Activated T-helper 1 cell treated with Interleukin-2 at 50 U/mL for 16 hours (primary cell): ENCODE results near the gene RNU5D-1.
A peak's percentile ranks its signal among the peaks of the same experiment; 100 is the strongest.

Experiments
- DNase-seq: peaks from one replicate; pipeline ENCODE4 v3.0.0-alpha.2; 2020; ENCODE audit warnings: low read depth

The RNU5D-1 gene

DNA sequence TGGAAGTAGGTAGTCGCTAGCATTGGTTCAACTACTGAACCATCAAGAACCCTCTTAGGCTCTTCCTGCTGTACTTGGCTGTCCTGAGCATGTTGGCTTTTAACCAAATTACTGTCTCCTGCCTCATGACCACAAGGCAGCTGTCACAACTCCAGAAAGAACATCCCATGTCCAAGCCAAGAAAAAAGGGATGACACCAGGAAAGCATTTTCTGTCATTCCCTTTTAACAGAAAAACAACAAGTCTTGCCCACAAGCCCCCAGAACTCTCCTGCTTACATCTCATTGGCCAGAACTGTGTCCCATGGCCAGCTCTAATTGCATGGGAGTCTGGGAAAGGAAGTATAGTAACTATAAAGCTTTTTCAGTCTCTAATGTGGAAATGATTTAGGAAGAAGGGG is 2.4 kb upstream of the RNU5D-1 start:
- no peak for DNase-seq

- DNase-seq, result no peak
These were observed 5.8 kb downstream of the RNU5D-1 start for GRCh38 chr1:44724955-44725698.

DNA sequence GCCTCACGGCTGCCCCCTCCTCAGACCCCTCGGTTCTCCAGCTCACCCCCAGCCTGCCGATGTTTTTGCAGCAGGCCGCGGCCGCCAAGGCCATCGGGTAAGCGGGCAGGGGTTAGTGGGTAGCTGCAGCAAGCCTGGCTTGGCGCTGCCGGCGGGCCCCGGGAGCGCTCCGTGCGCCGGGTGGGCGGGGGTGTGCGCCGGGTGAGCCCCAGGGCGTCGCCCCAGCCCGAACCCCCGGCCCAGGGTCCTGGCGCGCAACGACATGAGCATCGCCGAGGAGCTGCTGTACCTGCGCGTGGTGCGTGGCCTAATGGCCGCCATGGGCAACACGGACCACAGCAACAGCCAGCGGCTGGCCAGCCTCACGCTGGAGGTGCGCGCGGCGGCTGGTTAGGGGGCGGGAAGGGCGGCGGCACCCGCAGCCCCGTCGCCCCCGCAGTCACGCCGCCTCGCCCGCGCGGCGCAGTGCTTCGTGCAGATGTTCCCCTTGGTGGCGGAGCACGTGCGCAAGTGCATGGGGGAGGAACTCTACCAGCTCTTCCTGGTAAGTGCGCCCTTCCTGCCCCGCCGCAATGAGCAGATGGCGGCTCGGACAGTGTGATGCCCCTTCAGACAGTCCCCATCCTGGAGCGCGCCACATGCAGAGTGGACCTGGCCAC is 6.5 kb downstream of the RNU5D-1 start:
- no peak for DNase-seq

GRCh38 chr1:44723496-44724295 is 7.3 kb downstream of the RNU5D-1 start:
- no peak for DNase-seq

- DNase-seq, result no peak
These were observed 7.9 kb downstream of the RNU5D-1 start for GRCh38 chr1:44723064-44723463.

GRCh38 chr1:44721485-44722361 is 9.2 kb downstream of the RNU5D-1 start:
- no peak for DNase-seq

GRCh38 chr1:44720281-44720680 is 10.7 kb downstream of the RNU5D-1 start:
- DNase-seq, result no peak

DNA sequence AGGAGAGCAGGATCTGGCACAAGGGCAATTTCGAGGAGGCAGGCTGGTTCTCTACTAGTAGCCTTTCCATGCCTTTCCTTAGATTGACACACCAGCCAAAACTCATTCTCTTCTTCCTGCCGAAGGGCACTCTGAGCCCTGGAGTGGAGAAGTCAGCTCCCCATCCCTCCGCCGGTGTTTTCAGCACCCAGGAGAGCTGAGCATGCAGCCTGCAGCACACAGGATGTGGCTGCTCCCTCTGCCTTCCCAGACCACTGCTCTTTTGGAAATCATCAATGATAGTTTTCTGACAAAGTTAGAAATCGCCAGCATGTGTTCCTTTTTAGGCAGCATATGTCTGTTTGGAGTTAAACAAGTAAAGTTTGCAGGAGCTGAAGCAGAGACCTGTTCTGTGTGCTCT is 11.7 kb downstream of the RNU5D-1 start:
- DNase-seq, result no peak

DNA sequence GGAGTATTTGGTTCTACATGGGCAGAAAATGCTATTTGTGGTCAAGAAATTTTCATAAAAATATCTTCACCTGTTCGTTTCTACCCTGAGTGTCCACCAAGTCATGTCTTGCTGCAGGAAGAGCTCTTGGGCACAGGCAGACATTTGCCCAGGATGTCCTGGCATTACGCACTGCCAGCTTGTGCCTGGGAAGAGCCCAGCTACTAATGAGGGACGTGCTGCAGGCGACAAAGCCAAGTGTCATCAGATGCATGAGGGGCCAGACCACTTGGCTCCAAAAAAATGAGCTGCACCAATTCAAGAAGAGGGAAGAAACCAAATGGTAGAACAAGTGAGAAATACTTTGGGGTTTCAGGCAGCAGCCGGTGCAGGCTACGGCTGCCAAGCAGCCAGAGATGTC is 12.9 kb downstream of the RNU5D-1 start:
- DNase-seq, result no peak

GRCh38 chr1:44717653-44718052 is 13.3 kb downstream of the RNU5D-1 start:
- DNase-seq, result no peak

DNA sequence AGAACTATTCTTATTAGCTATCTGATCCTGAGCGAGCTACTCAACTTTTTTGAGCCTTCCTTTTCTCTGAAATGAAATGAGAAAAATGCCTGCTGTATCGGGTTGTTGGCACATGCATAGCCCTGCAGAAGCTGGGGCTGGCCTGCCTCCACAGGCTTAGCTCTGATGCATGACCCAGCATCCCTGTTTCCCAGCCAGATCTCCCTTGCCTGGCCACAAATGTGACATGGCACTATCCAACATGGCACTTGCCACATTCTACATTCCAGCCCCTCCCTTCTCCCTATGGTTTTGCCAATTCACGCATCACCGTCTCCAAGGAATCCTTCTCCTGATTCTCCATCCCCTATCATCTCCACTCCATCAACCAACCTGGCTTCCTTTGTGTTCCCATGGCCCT is 13.8 kb downstream of the RNU5D-1 start:
- DNase-seq, result no peak

DNA sequence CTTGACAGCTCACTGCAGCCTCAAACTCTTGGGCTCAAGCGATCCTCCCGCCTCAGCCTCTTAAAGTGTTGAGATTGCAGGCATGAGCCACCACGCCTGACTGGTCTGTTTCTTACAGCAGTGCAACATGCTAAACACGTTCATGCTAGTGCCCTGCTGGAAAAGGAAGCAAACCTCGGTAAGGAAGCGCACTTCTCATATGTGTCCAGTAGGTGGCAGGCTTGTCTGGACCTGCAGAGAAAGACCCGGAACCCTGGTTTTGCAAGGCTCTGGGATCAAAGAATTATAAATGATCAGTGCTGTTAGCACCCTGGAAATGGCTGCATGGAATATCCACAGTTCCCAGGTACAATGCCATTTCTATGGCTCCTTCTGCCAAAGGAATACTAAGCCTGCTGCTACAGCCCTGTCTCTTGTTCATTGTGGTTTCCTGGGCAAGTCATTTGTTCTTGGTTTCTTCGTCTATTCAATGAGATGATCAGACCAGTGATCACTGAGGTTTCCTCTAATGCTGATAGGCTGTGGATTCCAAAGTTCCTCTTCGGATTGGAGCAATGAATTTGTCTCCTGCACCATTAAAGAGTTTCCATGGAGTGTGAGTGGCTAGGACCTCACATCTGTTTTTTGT is 15.9 kb downstream of the RNU5D-1 start:
- DNase-seq, result peak; percentile 45

- DNase-seq, result no peak
These were observed 16.4 kb downstream of the RNU5D-1 start for GRCh38 chr1:44714532-44714931.

DNA sequence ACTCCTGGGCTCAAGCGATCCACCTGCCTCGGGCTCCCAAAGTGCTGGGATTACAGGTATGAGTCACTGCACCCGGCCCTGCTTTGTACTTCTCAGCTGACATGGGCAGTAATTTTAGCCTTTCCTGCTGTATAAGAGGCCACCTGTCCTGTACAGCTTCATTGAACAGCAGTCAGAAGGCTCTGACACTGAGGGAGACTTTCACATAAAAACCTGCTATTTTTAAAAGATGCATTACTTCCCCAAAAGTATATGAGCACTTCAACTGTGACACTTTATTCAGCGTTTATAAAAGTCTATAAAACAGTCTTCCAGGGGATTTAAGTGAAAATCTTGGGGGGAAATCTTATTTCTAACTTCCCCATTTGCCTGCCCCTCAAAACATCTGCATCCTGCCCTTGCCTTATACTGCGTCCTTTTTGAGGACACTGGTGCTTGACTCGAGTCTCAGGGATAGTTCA is 17.6 kb downstream of the RNU5D-1 start:
- DNase-seq, result no peak

DNA sequence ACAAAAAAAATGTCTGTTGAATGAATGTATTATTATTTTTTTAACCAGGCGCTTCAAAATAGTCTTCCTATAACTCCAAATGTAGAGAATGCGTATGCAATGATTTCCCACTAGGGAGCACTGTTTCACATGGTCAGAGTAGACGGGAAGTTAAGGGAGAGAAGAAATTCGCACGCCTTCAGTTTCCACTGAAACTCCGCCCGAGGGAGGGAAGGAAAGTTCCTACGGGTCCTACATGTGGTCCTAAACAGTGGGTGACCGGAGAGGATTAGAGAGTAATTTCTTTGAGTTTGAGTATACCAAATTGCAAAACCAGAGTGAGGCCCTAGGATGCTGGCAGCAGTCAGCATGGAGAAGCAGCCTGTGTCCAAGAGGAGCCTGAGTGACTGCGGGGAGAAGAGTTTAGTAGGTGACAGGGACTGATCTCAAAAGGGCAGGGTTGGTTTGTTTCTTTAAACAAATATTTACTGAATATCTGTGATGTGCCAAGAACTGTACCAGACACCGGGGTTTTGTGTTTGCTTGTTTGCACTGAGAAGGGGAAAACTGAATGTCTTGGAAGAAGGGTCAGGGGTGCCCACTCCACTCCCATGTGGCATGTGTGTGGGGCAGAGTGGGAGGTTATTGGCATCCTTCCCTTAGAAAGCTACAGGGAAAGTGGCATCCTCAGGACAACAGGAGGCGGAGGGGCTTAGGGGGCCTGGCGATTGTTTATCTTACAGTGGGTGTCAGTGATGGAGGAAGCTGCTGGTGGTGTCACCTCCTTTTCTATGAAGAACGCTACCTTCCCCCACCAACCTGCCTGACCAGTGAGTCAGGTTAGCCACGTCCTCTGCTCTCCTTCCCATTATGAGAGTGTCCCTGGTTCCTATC is 22.8 kb downstream of the RNU5D-1 start:
- DNase-seq, result no peak

GRCh38 chr1:44707112-44707881 is 23.7 kb downstream of the RNU5D-1 start:
- no peak for DNase-seq

- no peak for DNase-seq
These were observed 25.0 kb downstream of the RNU5D-1 start for GRCh38 chr1:44705938-44706337.

GRCh38 chr1:44705470-44705869 is 25.5 kb downstream of the RNU5D-1 start:
- no peak for DNase-seq

GRCh38 chr1:44701141-44701573 is 29.8 kb downstream of the RNU5D-1 start:
- no peak for DNase-seq

DNA sequence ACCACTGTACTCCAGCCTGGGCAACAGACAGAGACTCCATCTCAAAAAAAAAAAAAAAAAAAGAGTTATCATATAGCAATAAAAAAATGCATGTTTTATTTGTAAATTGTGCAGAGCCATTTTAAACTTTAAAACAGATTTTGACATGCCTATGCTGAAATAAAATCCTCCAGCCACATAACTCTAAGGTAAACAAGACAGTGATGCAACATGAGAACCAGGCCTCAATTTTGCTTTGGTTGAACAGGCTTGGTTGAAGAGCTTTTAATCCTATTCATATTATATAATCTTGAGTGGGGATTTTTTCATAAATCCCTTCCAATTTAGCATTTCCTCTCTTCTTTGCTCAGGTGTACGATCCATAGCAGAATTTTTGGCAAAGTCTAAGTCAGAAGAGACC is 30.4 kb downstream of the RNU5D-1 start:
- no peak for DNase-seq
